ENCODE results near the gene CSNK1E. TPM values are rescaled to one million over a fixed set of nuclear protein-coding genes. Genes with fewer than 3 reads are reported as not detected.

Gene CSNK1E
- total and polyA plus RNA-seq, 4 donors = 87.2 to 121 (median 112) TPM

- TF ChIP-seq CTCF (IDR thresholded peaks at IDR 0.05; ENCODE audit: control extremely low read depth, extremely low read depth) = no peak
- Histone ChIP-seq H3K9ac (ENCODE audit: insufficient read depth in 1 of 2, low read length in 2 of 2) (no peak overlapping the region), H3K9me3 (ENCODE audit: control insufficient read depth in 4 of 4, insufficient read depth in 3 of 4, low read length in 3 of 4) (no peaks in the 10 kb centered on the region), H3K4me3 (no peak overlapping the region), H3K4me1 (ENCODE audit: control insufficient read depth in 5 of 5, insufficient read depth in 5 of 5, low read length in 5 of 5) (peaks cover 0 to 13% (median 0%) of the 10 kb centered on the region in 5 donors), H3K36me3 (ENCODE audit: control insufficient read depth in 4 of 4, insufficient read depth in 4 of 4, low read length in 4 of 4) (peaks cover 14 to 74% (median 58%) of the 10 kb centered on the region in 4 donors), H3K27me3 (ENCODE audit: control insufficient read depth in 3 of 3, insufficient read depth in 3 of 3, low read length in 2 of 3) (no peaks in the 10 kb centered on the region), H3K27ac (ENCODE audit: low read depth in 1 of 2, low read length in 1 of 2) (no peak overlapping the region)
- DNase-seq = no peak
- 72 to 88% methylated on average over 12 of the region's 12 CpGs for WGBS, 2 donors
- no peak for ATAC-seq (ENCODE audit: insufficient read depth, low FRiP score)
Observed at GRCh38 chr22:38299770-38300102, 17.5 kb downstream of the CSNK1E start.

- H3K9ac ChIP-seq (ENCODE audit: insufficient read depth in 1 of 2, low read length in 2 of 2) = no peak overlapping the region
- no peak for ATAC-seq (ENCODE audit: insufficient read depth, low FRiP score)
- H3K4me1 ChIP-seq (ENCODE audit: control insufficient read depth in 5 of 5, insufficient read depth in 5 of 5, low read length in 5 of 5) = peaks cover 0 to 4% (median 0%) of the 10 kb centered on the region in 5 donors
- H3K9me3 ChIP-seq (ENCODE audit: control insufficient read depth in 4 of 4, insufficient read depth in 3 of 4, low read length in 3 of 4) = no peaks in the 10 kb centered on the region
- H3K27ac ChIP-seq (ENCODE audit: low read depth in 1 of 2, low read length in 1 of 2) = no peak overlapping the region
- TF ChIP-seq CTCF (IDR thresholded peaks at IDR 0.05; ENCODE audit: control extremely low read depth, extremely low read depth) = no peak
- no peaks in the 10 kb centered on the region for H3K27me3 ChIP-seq (ENCODE audit: control insufficient read depth in 3 of 3, insufficient read depth in 3 of 3, low read length in 2 of 3)
- WGBS, 2 donors = 88 to 91% methylated on average over 25 of the region's 25 CpGs
- no peak overlapping the region for H3K4me3 ChIP-seq
- peaks cover 14 to 85% (median 60%) of the 10 kb centered on the region in 4 donors for H3K36me3 ChIP-seq (ENCODE audit: control insufficient read depth in 4 of 4, insufficient read depth in 4 of 4, low read length in 4 of 4)
- DNase-seq = no peak
Observed at GRCh38 chr22:38298312-38299005, 18.8 kb downstream of the CSNK1E start.

GRCh38 chr22:38296372-38296771, 20.9 kb downstream of the CSNK1E start:
- no peak for TF ChIP-seq CTCF (IDR thresholded peaks at IDR 0.05; ENCODE audit: control extremely low read depth, extremely low read depth)
- H3K4me1 ChIP-seq (ENCODE audit: control insufficient read depth in 5 of 5, insufficient read depth in 5 of 5, low read length in 5 of 5) = no peaks in the 10 kb centered on the region
- peaks cover 14 to 86% (median 61%) of the 10 kb centered on the region in 4 donors for H3K36me3 ChIP-seq (ENCODE audit: control insufficient read depth in 4 of 4, insufficient read depth in 4 of 4, low read length in 4 of 4)
- no peaks in the 10 kb centered on the region for H3K9me3 ChIP-seq (ENCODE audit: control insufficient read depth in 4 of 4, insufficient read depth in 3 of 4, low read length in 3 of 4)
- H3K27ac ChIP-seq (ENCODE audit: low read depth in 1 of 2, low read length in 1 of 2) = no peak overlapping the region
- H3K9ac ChIP-seq (ENCODE audit: insufficient read depth in 1 of 2, low read length in 2 of 2) = no peak overlapping the region
- no peak overlapping the region for H3K4me3 ChIP-seq
- 81 to 85% methylated on average over 4 of the region's 4 CpGs for WGBS, 2 donors
- no peak for DNase-seq
- H3K27me3 ChIP-seq (ENCODE audit: control insufficient read depth in 3 of 3, insufficient read depth in 3 of 3, low read length in 2 of 3) = no peaks in the 10 kb centered on the region
- no peak for ATAC-seq (ENCODE audit: insufficient read depth, low FRiP score)

GRCh38 chr22:38295863-38296262, 21.4 kb downstream of the CSNK1E start:
- Histone ChIP-seq H3K4me3 (no peak overlapping the region), H3K9me3 (ENCODE audit: control insufficient read depth in 4 of 4, insufficient read depth in 3 of 4, low read length in 3 of 4) (no peaks in the 10 kb centered on the region), H3K27me3 (ENCODE audit: control insufficient read depth in 3 of 3, insufficient read depth in 3 of 3, low read length in 2 of 3) (no peaks in the 10 kb centered on the region), H3K9ac (ENCODE audit: insufficient read depth in 1 of 2, low read length in 2 of 2) (no peak overlapping the region), H3K4me1 (ENCODE audit: control insufficient read depth in 5 of 5, insufficient read depth in 5 of 5, low read length in 5 of 5) (no peaks in the 10 kb centered on the region), H3K27ac (ENCODE audit: low read depth in 1 of 2, low read length in 1 of 2) (no peak overlapping the region), H3K36me3 (ENCODE audit: control insufficient read depth in 4 of 4, insufficient read depth in 4 of 4, low read length in 4 of 4) (peaks cover 13 to 86% (median 57%) of the 10 kb centered on the region in 4 donors)
- WGBS, 2 donors = 88 to 92% methylated on average over 9 of the region's 9 CpGs
- DNase-seq (no peak), ATAC-seq (ENCODE audit: insufficient read depth, low FRiP score) (no peak)
- TF ChIP-seq CTCF (IDR thresholded peaks at IDR 0.05; ENCODE audit: control extremely low read depth, extremely low read depth) = no peak
